DOHH2 (cell line): ENCODE results near the gene ATP5MC2.
A peak's percentile ranks its signal among the peaks of the same experiment; 100 is the strongest.

ENCODE experiments used
- H3F3A ChIP-seq: fragments of 200-600 bp; sonication (generic), shearing (Covaris generic); 2 replicates; pipeline ENCODE4 v1.6.0; 2016; ENCODE audit warnings: antibody characterized with exemption, mild to moderate bottlenecking; ENCODE audit not compliant: control insufficient read depth, insufficient read depth
- H3K27ac ChIP-seq: fragments of 200-600 bp; sonication (generic); 2 replicates; pipeline ENCODE4 v1.5.1; 2014; ENCODE audit warnings: low read depth, mild to moderate bottlenecking, low read length, moderate library complexity
- H3K27me3 ChIP-seq: fragments of 200-600 bp; sonication (generic); 2 replicates; pipeline ENCODE4 v1.6.1; 2014; ENCODE audit warnings: mild to moderate bottlenecking, low read length, mixed read lengths; ENCODE audit not compliant: control insufficient read depth
- H3K36me3 ChIP-seq: fragments of 200-600 bp; sonication (generic); 2 replicates; pipeline ENCODE4 v1.6.1; 2014; ENCODE audit warnings: mild to moderate bottlenecking, low read length, moderate library complexity, mixed read lengths; ENCODE audit not compliant: control insufficient read depth
- H3K4me1 ChIP-seq: fragments of 200-600 bp; sonication (generic); 2 replicates; pipeline ENCODE4 v1.6.1; 2014; ENCODE audit warnings: mild to moderate bottlenecking, low read length, mixed read lengths; ENCODE audit not compliant: control insufficient read depth
- H3K4me2 ChIP-seq: fragments of 200-600 bp; sonication (generic); 2 replicates; pipeline ENCODE4 v1.6.0; 2014; ENCODE audit warnings: mild to moderate bottlenecking, low read length, moderate library complexity
- H3K4me3 ChIP-seq: fragments of 200-600 bp; sonication (generic); 2 replicates; pipeline ENCODE4 v1.5.1; 2014; ENCODE audit warnings: mild to moderate bottlenecking, low read length, mixed read lengths
- H3K79me2 ChIP-seq: fragments of 200-600 bp; sonication (generic); 2 replicates; pipeline ENCODE4 v1.6.1; 2014; ENCODE audit warnings: mild to moderate bottlenecking, low read length, mixed read lengths; ENCODE audit not compliant: control insufficient read depth
- H3K9me2 ChIP-seq: fragments of 200-600 bp; sonication (generic); replicated peaks from 2 replicates; pipeline ENCODE4 v1.6.1; 2014; ENCODE audit warnings: mild to moderate bottlenecking, low read length, mixed read lengths; ENCODE audit not compliant: control insufficient read depth
- H3K9me3 ChIP-seq: fragments of 200-600 bp; sonication (generic); 2 replicates; pipeline ENCODE4 v1.6.1; 2014; ENCODE audit warnings: antibody characterized with exemption, low read length, mixed read lengths; ENCODE audit not compliant: control insufficient read depth, insufficient read depth
- H4K20me1 ChIP-seq: fragments of 200-600 bp; sonication (generic); 2 replicates; pipeline ENCODE4 v1.6.0; 2014; ENCODE audit warnings: low read depth, mild to moderate bottlenecking, antibody characterized with exemption, low read length, moderate library complexity; ENCODE audit not compliant: control insufficient read depth, insufficient read depth
- EZH2phosphoT487 ChIP-seq: fragments of 200-600 bp; sonication (generic); IDR thresholded peaks from 2 replicates; pipeline ENCODE4 v1.6.1; 2017; ENCODE audit warnings: borderline replicate concordance, mild to moderate bottlenecking, antibody characterized with exemption, low read length, moderate library complexity, mixed read lengths
- TF ChIP-seq, protein P1 (sequence below): fragments of 200-600 bp; sonication (generic); IDR thresholded peaks from one replicate; pipeline ENCODE4 v1.5.1; 2014; ENCODE audit warnings: antibody characterized with exemption, mild to moderate bottlenecking, low read depth, low read length; ENCODE audit not compliant: poor library complexity, severe bottlenecking

ATP5MC2 gene

DNA sequence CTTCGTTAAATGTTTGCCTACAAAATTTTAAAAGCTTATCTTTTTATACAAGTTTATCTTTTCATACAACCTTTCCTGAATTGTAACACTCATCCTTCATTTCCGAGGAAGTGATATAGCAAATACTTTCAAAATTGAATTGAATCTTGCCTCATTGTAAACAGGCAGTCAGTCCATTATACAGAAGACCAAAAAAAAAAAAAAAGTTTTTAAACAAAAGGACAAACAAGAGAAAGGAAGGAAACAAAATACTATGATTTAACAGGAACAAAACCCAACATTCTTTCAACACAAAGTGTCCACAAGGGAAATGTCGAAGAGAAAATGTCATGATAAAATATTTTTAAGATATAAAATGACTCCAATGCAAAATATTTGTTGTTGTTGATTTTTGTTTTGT is 58.2 kb downstream of the ATP5MC2 start:
- Histone ChIP-seq H3K79me2 (peaks cover 63% of the 10 kb centered on the region), H3K4me3 (peak overlapping the region; percentile 70), H4K20me1 (no peaks in the 10 kb centered on the region), H3K4me2 (peak overlapping the region; percentile 89), H3K27me3 (no peaks in the 10 kb centered on the region), H3K9me2 (no peaks in the 10 kb centered on the region), H3K9me3 (no peaks in the 10 kb centered on the region), H3K27ac (peak overlapping the region; percentile 60), H3K4me1 (peaks cover 32% of the 10 kb centered on the region), H3F3A (peaks cover 9% of the 10 kb centered on the region), H3K36me3 (no peaks in the 10 kb centered on the region)
- no peak for TF ChIP-seq EZH2phosphoT487
- TF ChIP-seq, protein P1, sequence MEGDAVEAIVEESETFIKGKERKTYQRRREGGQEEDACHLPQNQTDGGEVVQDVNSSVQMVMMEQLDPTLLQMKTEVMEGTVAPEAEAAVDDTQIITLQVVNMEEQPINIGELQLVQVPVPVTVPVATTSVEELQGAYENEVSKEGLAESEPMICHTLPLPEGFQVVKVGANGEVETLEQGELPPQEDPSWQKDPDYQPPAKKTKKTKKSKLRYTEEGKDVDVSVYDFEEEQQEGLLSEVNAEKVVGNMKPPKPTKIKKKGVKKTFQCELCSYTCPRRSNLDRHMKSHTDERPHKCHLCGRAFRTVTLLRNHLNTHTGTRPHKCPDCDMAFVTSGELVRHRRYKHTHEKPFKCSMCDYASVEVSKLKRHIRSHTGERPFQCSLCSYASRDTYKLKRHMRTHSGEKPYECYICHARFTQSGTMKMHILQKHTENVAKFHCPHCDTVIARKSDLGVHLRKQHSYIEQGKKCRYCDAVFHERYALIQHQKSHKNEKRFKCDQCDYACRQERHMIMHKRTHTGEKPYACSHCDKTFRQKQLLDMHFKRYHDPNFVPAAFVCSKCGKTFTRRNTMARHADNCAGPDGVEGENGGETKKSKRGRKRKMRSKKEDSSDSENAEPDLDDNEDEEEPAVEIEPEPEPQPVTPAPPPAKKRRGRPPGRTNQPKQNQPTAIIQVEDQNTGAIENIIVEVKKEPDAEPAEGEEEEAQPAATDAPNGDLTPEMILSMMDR, result no peak

DNA sequence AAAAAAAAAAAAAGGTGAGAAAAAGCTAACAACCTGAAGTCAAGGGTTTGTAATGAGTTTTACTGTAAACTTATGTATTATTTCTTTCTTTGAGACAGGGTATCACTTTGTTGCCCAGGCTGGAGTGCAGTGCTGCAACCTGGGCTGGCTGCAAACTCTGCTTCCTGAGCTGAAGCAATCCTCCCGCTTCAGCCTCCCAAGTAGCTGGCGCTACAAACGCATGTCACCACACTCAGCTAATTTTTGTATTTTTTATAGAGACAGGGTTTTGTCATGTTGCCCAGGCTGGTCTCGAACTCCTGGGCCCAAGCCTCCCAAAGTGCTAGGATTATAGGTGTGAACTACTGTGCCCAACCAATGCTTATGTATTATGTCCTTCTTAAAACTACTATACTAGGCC is 58.9 kb downstream of the ATP5MC2 start:
- no peaks in the 10 kb centered on the region for H3K27me3 ChIP-seq
- H4K20me1 ChIP-seq, result no peaks in the 10 kb centered on the region
- no peak overlapping the region for H3K4me2 ChIP-seq
- no peaks in the 10 kb centered on the region for H3K36me3 ChIP-seq
- no peak overlapping the region for H3K27ac ChIP-seq
- H3K4me3 ChIP-seq, result no peak overlapping the region
- peaks cover 32% of the 10 kb centered on the region for H3K4me1 ChIP-seq
- H3K9me3 ChIP-seq, result no peaks in the 10 kb centered on the region
- TF ChIP-seq, protein P1, result no peak
- no peak for TF ChIP-seq EZH2phosphoT487
- peaks cover 8% of the 10 kb centered on the region for H3F3A ChIP-seq
- no peaks in the 10 kb centered on the region for H3K9me2 ChIP-seq
- H3K79me2 ChIP-seq, result peaks cover 59% of the 10 kb centered on the region
